HepG2 (cell line): ENCODE results near the gene PIK3R1. TPM values are rescaled to one million over a fixed set of nuclear protein-coding genes. Genes with fewer than 3 reads are reported as not detected.

Experiments used
- CHD2 ChIP-seq: IDR thresholded peaks from 2 replicates; pipeline ENCODE4 v1.6.1; 2011; ENCODE audit warnings: low read depth, low read length, improper control_type of control experiment
- E2F5 ChIP-seq: sonication (generic); formaldehyde crosslinking; conservative IDR thresholded peaks from 2 replicates; pipeline ENCODE4 v1.4.0; 2020; ENCODE audit warnings: missing genetic modification reagents
- GLMP ChIP-seq: sonication (generic); formaldehyde crosslinking; IDR thresholded peaks from 2 replicates; pipeline ENCODE4 v1.9.0; 2021; ENCODE audit warnings: missing genetic modification reagents, mild to moderate bottlenecking, borderline replicate concordance
- PAWR ChIP-seq: sonication (generic); formaldehyde crosslinking; IDR thresholded peaks from 2 replicates; pipeline ENCODE4 v1.4.0; 2020; ENCODE audit warnings: missing genetic modification reagents, mild to moderate bottlenecking, borderline replicate concordance
- PTBP1 ChIP-seq: fragments of 200-400 bp; formaldehyde crosslinking; IDR thresholded peaks from 2 replicates; pipeline ENCODE4 v1.6.1; 2018; ENCODE audit warnings: low read length, low read depth; ENCODE audit not compliant: poor library complexity, severe bottlenecking
- ZBTB49 ChIP-seq: sonication (generic); formaldehyde crosslinking; IDR thresholded peaks from 2 replicates; pipeline ENCODE4 v1.4.0; 2020; ENCODE audit warnings: missing genetic modification reagents, borderline replicate concordance
- ZNF503 ChIP-seq: sonication (generic); formaldehyde crosslinking; IDR thresholded peaks from 2 replicates; pipeline ENCODE4 v1.4.0; 2020; ENCODE audit warnings: missing genetic modification reagents
- ZNF510 ChIP-seq: sonication (generic); formaldehyde crosslinking; IDR thresholded peaks from 2 replicates; pipeline ENCODE4 v1.4.0; 2020; ENCODE audit warnings: low read depth, mild to moderate bottlenecking, missing genetic modification reagents
- ZNF747 ChIP-seq: sonication (generic); formaldehyde crosslinking; IDR thresholded peaks from 2 replicates; pipeline ENCODE4 v1.8.1; 2023; ENCODE audit warnings: missing genetic modification reagents, mild to moderate bottlenecking, borderline replicate concordance
- polyA plus RNA-seq, 8 experiments: library from polyadenylated mRNA; depleted of rRNA in 3 of 8; stranded (reverse) in 7 of 8; unstranded in 1 of 8; fragments of >200 nt; fragmentation: Illumina TruSeq in 4 of 8; extraction: Trizol in 4 of 8; gene quantifications; 2 replicates each; pipeline versions ENCODE4 v1.2.1 to v1.2.3, GENCODE V29; 2011 to 2016; ENCODE audit warnings: low read depth in 4 of 8, missing spikeins in 1 of 8, mixed read lengths in 1 of 8; ENCODE audit not compliant: insufficient read depth in 1 of 8
- total RNA-seq, 5 experiments: library from RNA; depleted of rRNA; stranded (reverse); fragments of >200 nt; fragmentation: Illumina TruSeq; extraction: Trizol; gene quantifications; 2 replicates each; pipeline ENCODE4 v1.2.3, GENCODE V29; 2016; ENCODE audit warnings: low read depth in 1 of 5
- TF ChIP-seq, protein P1 (sequence below): sonication (generic); formaldehyde crosslinking; IDR thresholded peaks from 2 replicates; pipeline ENCODE4 v1.4.0; 2020; ENCODE audit warnings: missing genetic modification reagents

PIK3R1 gene
- total and polyA plus RNA-seq, 2 of the 13 experiments (the other 11 are each of a cell fraction or from before 2014, with no cell fraction given): 8.4 to 21.3 TPM

- no peak for TF ChIP-seq ZNF503
- TF ChIP-seq E2F5 (CRISPR knock-in tag): no peak
- peak; percentile 15 for TF ChIP-seq PTBP1
- TF ChIP-seq, protein P1, sequence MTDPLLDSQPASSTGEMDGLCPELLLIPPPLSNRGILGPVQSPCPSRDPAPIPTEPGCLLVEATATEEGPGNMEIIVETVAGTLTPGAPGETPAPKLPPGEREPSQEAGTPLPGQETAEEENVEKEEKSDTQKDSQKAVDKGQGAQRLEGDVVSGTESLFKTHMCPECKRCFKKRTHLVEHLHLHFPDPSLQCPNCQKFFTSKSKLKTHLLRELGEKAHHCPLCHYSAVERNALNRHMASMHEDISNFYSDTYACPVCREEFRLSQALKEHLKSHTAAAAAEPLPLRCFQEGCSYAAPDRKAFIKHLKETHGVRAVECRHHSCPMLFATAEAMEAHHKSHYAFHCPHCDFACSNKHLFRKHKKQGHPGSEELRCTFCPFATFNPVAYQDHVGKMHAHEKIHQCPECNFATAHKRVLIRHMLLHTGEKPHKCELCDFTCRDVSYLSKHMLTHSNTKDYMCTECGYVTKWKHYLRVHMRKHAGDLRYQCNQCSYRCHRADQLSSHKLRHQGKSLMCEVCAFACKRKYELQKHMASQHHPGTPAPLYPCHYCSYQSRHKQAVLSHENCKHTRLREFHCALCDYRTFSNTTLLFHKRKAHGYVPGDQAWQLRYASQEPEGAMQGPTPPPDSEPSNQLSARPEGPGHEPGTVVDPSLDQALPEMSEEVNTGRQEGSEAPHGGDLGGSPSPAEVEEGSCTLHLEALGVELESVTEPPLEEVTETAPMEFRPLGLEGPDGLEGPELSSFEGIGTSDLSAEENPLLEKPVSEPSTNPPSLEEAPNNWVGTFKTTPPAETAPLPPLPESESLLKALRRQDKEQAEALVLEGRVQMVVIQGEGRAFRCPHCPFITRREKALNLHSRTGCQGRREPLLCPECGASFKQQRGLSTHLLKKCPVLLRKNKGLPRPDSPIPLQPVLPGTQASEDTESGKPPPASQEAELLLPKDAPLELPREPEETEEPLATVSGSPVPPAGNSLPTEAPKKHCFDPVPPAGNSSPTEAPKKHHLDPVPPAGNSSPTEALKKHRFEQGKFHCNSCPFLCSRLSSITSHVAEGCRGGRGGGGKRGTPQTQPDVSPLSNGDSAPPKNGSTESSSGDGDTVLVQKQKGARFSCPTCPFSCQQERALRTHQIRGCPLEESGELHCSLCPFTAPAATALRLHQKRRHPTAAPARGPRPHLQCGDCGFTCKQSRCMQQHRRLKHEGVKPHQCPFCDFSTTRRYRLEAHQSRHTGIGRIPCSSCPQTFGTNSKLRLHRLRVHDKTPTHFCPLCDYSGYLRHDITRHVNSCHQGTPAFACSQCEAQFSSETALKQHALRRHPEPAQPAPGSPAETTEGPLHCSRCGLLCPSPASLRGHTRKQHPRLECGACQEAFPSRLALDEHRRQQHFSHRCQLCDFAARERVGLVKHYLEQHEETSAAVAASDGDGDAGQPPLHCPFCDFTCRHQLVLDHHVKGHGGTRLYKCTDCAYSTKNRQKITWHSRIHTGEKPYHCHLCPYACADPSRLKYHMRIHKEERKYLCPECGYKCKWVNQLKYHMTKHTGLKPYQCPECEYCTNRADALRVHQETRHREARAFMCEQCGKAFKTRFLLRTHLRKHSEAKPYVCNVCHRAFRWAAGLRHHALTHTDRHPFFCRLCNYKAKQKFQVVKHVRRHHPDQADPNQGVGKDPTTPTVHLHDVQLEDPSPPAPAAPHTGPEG (CRISPR knock-in tag): 0 out of 2 replicates have a peak, but pooled peaks have one; percentile 23
- no peak for TF ChIP-seq PAWR (CRISPR knock-in tag)
- 0 out of 2 replicates have a peak, but pooled peaks have one; percentile 22 for TF ChIP-seq ZNF747 (CRISPR knock-in tag)
- TF ChIP-seq ZBTB49: no peak
- 0 out of 2 replicates have a peak, but pooled peaks have one; percentile 34 for TF ChIP-seq ZNF510 (CRISPR knock-in tag)
- TF ChIP-seq CHD2: no peak
- no peak for TF ChIP-seq GLMP (CRISPR knock-in tag)
Observed at GRCh38 chr5:68288707-68289134, 73.2 kb downstream of the PIK3R1 start (continued).
